ENCODE data around the gene ZNRF1.

The ZNRF1 gene

GRCh38 chr16:75104836-75105235 is 106.0 kb downstream of the ZNRF1 start:
- TF ChIP-seq CTCF (IDR thresholded peaks at IDR 0.05; ENCODE audit: low read length, missing control alignments): no peak
- no peak for DNase-seq (ENCODE audit: low read depth)
- no peak overlapping the region for H3K4me3 ChIP-seq (replicated peaks; ENCODE audit: low read depth, low read length)

- TF ChIP-seq CTCF (IDR thresholded peaks at IDR 0.05; ENCODE audit: low read length, missing control alignments): no peak
- no peak overlapping the region for H3K4me3 ChIP-seq (replicated peaks; ENCODE audit: low read depth, low read length)
- peak; percentile 30 for DNase-seq (ENCODE audit: low read depth)
Observed at GRCh38 chr16:75105306-75106061, 106.7 kb downstream of the ZNRF1 start.

GRCh38 chr16:75106351-75107274 is 107.8 kb downstream of the ZNRF1 start:
- no peak overlapping the region for H3K4me3 ChIP-seq (replicated peaks; ENCODE audit: low read depth, low read length)
- no peak for TF ChIP-seq CTCF (IDR thresholded peaks at IDR 0.05; ENCODE audit: low read length, missing control alignments)
- no peak for DNase-seq (ENCODE audit: low read depth)

- H3K4me3 ChIP-seq (replicated peaks; ENCODE audit: low read depth, low read length): no peak overlapping the region
- TF ChIP-seq CTCF (IDR thresholded peaks at IDR 0.05; ENCODE audit: low read length, missing control alignments): no peak
- no peak for DNase-seq (ENCODE audit: low read depth)
Observed at GRCh38 chr16:75107505-75107904, 108.7 kb downstream of the ZNRF1 start.

GRCh38 chr16:75108792-75109731 is 110.2 kb downstream of the ZNRF1 start:
- DNase-seq (ENCODE audit: low read depth): peak; percentile 91
- no peak for TF ChIP-seq CTCF (IDR thresholded peaks at IDR 0.05; ENCODE audit: low read length, missing control alignments)
- no peak overlapping the region for H3K4me3 ChIP-seq (replicated peaks; ENCODE audit: low read depth, low read length)

GRCh38 chr16:75109732-75110243 is 111.0 kb downstream of the ZNRF1 start:
- DNase-seq (ENCODE audit: low read depth): no peak
- no peak overlapping the region for H3K4me3 ChIP-seq (replicated peaks; ENCODE audit: low read depth, low read length)

More at GRCh38 chr16:75109732-75110243, 111.0 kb downstream of the ZNRF1 start:
- TF ChIP-seq CTCF (IDR thresholded peaks at IDR 0.05; ENCODE audit: low read length, missing control alignments): no peak
